ENCODE results near the gene XIAP.

Gene XIAP

DNA sequence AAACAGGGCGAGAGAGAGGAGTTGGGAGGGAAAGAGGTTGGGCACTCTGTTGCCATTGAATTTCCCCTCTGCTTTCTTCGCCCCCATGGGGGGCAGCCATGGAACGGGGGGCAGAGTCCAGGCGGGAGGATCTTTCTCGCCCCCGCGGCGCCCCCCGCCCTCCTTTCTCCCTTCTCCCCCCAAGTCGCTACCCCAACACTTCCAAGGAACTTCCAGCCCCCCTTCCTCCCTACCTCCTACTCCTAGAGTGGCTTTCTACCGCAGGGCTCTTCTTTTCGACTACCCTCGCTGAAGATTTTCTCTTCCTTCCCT, 101.1 kb downstream of the XIAP start:
- WGBS, result 0% methylated on average over 6 of the region's 13 CpGs

DNA sequence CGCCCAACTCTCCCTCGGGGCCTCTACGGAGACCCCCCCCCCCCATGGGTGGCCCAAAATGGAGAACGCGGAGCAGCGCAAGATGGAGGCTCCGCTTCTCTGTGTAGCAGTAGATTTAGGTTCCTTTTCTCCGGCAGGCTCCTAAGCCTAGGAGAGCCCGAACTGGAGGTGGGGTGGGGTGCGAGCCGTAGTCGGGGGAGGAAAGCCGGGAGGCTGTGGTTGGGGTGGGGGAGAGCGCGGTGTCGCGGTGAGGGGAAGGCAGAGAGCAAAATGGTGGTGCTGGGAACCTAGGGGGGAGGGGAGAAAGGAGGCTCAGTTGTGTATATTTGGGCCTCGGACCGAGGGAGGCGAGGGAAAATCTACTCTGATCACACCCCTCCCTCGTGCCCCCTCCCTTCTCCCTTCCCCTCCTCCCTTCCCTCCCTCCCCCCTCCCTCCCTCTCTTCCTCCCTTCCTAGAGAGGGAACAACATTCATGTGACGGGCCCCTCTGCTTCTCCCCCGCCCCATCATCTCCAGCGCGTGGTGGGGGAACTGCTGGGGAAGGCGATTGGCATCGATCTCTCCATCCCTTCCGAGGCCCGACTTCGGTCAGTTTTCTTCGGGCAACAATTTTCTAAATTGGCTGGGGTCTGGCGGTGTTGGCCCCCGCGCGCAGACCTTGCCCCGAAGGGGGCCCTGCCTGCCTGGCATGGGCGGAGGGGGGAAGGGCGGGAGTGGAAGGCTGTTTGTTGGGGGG, 101.6 kb downstream of the XIAP start, which contains the start of gene STAG2:
STAG2 (plus strand) TSS at position 439 of the 738 bp plus-strand sequence. CDS start 60,922 bp downstream, outside the sequence.
- H2BK120ac ChIP-seq (ENCODE audit: low read depth, low read length), result peak within 1 kb of the TSS; percentile 89
- no peaks in the 10 kb centered on the region for H3K9me3 ChIP-seq (ENCODE audit: control insufficient read depth, low read length)
- no peaks in the 10 kb centered on the region for H3K36me3 ChIP-seq (ENCODE audit: control insufficient read depth in 1 of 2, insufficient read depth in 2 of 2, low read depth in 1 of 2, low read length in 2 of 2)
- no peak within 1 kb of the TSS for H3K23ac ChIP-seq (ENCODE audit: low read length in 2 of 2)
- peak within 1 kb of the TSS; percentile 50 for H3K4me2 ChIP-seq (ENCODE audit: low read length, poor library complexity, severe bottlenecking)
- H3K18ac ChIP-seq (ENCODE audit: low read depth in 1 of 2, low read length in 2 of 2), result peak within 1 kb of the TSS; percentile 86 to 90
- H3K27ac ChIP-seq (ENCODE audit: low read length, poor library complexity, severe bottlenecking), result peak within 1 kb of the TSS; percentile 98
- H4K91ac ChIP-seq (ENCODE audit: low read length), result peak within 1 kb of the TSS; percentile 80
- H4K8ac ChIP-seq (ENCODE audit: low read length), result peak within 1 kb of the TSS; percentile 72
- peak within 1 kb of the TSS; percentile 94 for H2BK15ac ChIP-seq (ENCODE audit: low read depth, poor library complexity, severe bottlenecking)
- peak within 1 kb of the TSS in 1 of 2 experiments; percentile 39 for H2BK12ac ChIP-seq (ENCODE audit: low read length in 2 of 2)
- peak within 1 kb of the TSS; percentile 94 for H2BK5ac ChIP-seq (ENCODE audit: low read depth, low read length, poor library complexity, severe bottlenecking)
- no peak within 1 kb of the TSS for H2AFZ ChIP-seq (ENCODE audit: low read depth, low read length)
- H3K9ac ChIP-seq (ENCODE audit: low read length), result peak within 1 kb of the TSS; percentile 98
- DNase-seq, result peak; percentile 93
- peak within 1 kb of the TSS; percentile 68 to 80 for H3K4me3 ChIP-seq (ENCODE audit: insufficient read depth in 1 of 2, low read depth in 1 of 2, low read length in 2 of 2)
- no peak within 1 kb of the TSS for H3K14ac ChIP-seq (ENCODE audit: low read length in 2 of 2)
- 0% methylated on average over 6 of the region's 38 CpGs for WGBS
- peak within 1 kb of the TSS; percentile 45 for H2AK5ac ChIP-seq (ENCODE audit: low read length, severe bottlenecking)
- H3K4me1 ChIP-seq (ENCODE audit: control insufficient read depth, insufficient read depth, low read depth, low read length), result no peaks in the 10 kb centered on the region
- H3K27me3 ChIP-seq (ENCODE audit: control insufficient read depth in 1 of 2, insufficient read depth in 1 of 2, low read length in 2 of 2), result no peaks in the 10 kb centered on the region
- H3K4ac ChIP-seq (ENCODE audit: low read depth in 1 of 2, low read length in 2 of 2), result peak within 1 kb of the TSS; percentile 87 to 94
- no peaks in the 10 kb centered on the region for H3K79me1 ChIP-seq (replicated peaks; ENCODE audit: low read length, poor library complexity, severe bottlenecking)

More for the DNA sequence above, 101.1 kb downstream of the XIAP start:
- H2BK120ac ChIP-seq (ENCODE audit: low read depth, low read length), result peak overlapping the region; percentile 89
- no peak overlapping the region for H2AFZ ChIP-seq (ENCODE audit: low read depth, low read length)
- H3K9ac ChIP-seq (ENCODE audit: low read length), result peak overlapping the region; percentile 98
- no peaks in the 10 kb centered on the region for H3K4me1 ChIP-seq (ENCODE audit: control insufficient read depth, insufficient read depth, low read depth, low read length)
- H3K79me1 ChIP-seq (replicated peaks; ENCODE audit: low read length, poor library complexity, severe bottlenecking), result no peaks in the 10 kb centered on the region
- H4K8ac ChIP-seq (ENCODE audit: low read length), result peak overlapping the region; percentile 72
- peak overlapping the region; percentile 45 for H2AK5ac ChIP-seq (ENCODE audit: low read length, severe bottlenecking)
- H3K27me3 ChIP-seq (ENCODE audit: control insufficient read depth in 1 of 2, insufficient read depth in 1 of 2, low read length in 2 of 2), result no peaks in the 10 kb centered on the region
- H3K36me3 ChIP-seq (ENCODE audit: control insufficient read depth in 1 of 2, insufficient read depth in 2 of 2, low read depth in 1 of 2, low read length in 2 of 2), result no peaks in the 10 kb centered on the region
- peak overlapping the region; percentile 50 for H3K4me2 ChIP-seq (ENCODE audit: low read length, poor library complexity, severe bottlenecking)
- H3K9me3 ChIP-seq (ENCODE audit: control insufficient read depth, low read length), result no peaks in the 10 kb centered on the region
- peak overlapping the region; percentile 65 to 80 for H3K4me3 ChIP-seq (ENCODE audit: insufficient read depth in 1 of 2, low read depth in 1 of 2, low read length in 2 of 2)
- H3K27ac ChIP-seq (ENCODE audit: low read length, poor library complexity, severe bottlenecking), result peak overlapping the region; percentile 98
- H2BK12ac ChIP-seq (ENCODE audit: low read length in 2 of 2), result no peak overlapping the region
- no peak overlapping the region for H3K23ac ChIP-seq (ENCODE audit: low read length in 2 of 2)
- H3K14ac ChIP-seq (ENCODE audit: low read length in 2 of 2), result no peak overlapping the region
- peak overlapping the region; percentile 69 for H2BK15ac ChIP-seq (ENCODE audit: low read depth, poor library complexity, severe bottlenecking)
- H3K4ac ChIP-seq (ENCODE audit: low read depth in 1 of 2, low read length in 2 of 2), result peak overlapping the region; percentile 87 to 94
- peak overlapping the region; percentile 86 to 90 for H3K18ac ChIP-seq (ENCODE audit: low read depth in 1 of 2, low read length in 2 of 2)
- peak overlapping the region; percentile 80 for H4K91ac ChIP-seq (ENCODE audit: low read length)
- H2BK5ac ChIP-seq (ENCODE audit: low read depth, low read length, poor library complexity, severe bottlenecking), result peak overlapping the region; percentile 94
- DNase-seq, result no peak

DNA sequence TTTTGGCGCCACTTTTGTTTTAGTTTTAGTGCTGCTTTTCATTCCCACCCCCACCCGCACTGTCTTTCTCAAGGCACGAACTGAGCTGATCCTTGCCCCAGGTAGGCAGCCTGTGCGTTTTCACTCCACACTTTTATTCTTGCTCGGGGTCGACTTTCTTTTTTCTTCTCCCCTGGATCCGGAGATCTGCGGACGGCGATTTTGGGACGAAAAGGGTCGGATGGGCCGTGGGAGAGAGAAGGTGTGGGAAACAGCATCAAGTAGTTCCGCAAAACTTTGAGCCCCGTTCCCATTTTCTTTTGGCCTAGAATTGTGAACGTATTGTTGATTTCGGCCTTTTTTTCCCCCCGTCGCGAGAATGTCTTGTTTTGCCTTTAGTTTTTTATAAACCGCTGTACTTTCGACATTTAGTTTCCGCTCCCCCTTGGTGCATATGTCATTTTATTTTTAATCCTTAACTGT, 102.2 kb downstream of the XIAP start:
- H2BK120ac ChIP-seq (ENCODE audit: low read depth, low read length), result no peak overlapping the region
- H3K4me3 ChIP-seq (ENCODE audit: insufficient read depth in 1 of 2, low read depth in 1 of 2, low read length in 2 of 2), result peak overlapping the region; percentile 68 to 78
- no peak overlapping the region for H2BK15ac ChIP-seq (ENCODE audit: low read depth, poor library complexity, severe bottlenecking)
- WGBS, result 0% methylated on average over 8 of the region's 23 CpGs
- H3K4me1 ChIP-seq (ENCODE audit: control insufficient read depth, insufficient read depth, low read depth, low read length), result no peaks in the 10 kb centered on the region
- H4K91ac ChIP-seq (ENCODE audit: low read length), result peak overlapping the region; percentile 39
- peak overlapping the region in 1 of 2 experiments; percentile 75 for H3K4ac ChIP-seq (ENCODE audit: low read depth in 1 of 2, low read length in 2 of 2)
- H3K36me3 ChIP-seq (ENCODE audit: control insufficient read depth in 1 of 2, insufficient read depth in 2 of 2, low read depth in 1 of 2, low read length in 2 of 2), result no peaks in the 10 kb centered on the region
- H3K27ac ChIP-seq (ENCODE audit: low read length, poor library complexity, severe bottlenecking), result peak overlapping the region; percentile 94
- no peaks in the 10 kb centered on the region for H3K79me1 ChIP-seq (replicated peaks; ENCODE audit: low read length, poor library complexity, severe bottlenecking)
- no peak overlapping the region for H4K8ac ChIP-seq (ENCODE audit: low read length)
- peak overlapping the region; percentile 62 to 90 for H3K18ac ChIP-seq (ENCODE audit: low read depth in 1 of 2, low read length in 2 of 2)
- no peak overlapping the region for H2AK5ac ChIP-seq (ENCODE audit: low read length, severe bottlenecking)
- H2AFZ ChIP-seq (ENCODE audit: low read depth, low read length), result no peak overlapping the region
- H3K14ac ChIP-seq (ENCODE audit: low read length in 2 of 2), result no peak overlapping the region
- no peaks in the 10 kb centered on the region for H3K9me3 ChIP-seq (ENCODE audit: control insufficient read depth, low read length)
- peak overlapping the region in 1 of 2 experiments; percentile 39 for H2BK12ac ChIP-seq (ENCODE audit: low read length in 2 of 2)
- H2BK5ac ChIP-seq (ENCODE audit: low read depth, low read length, poor library complexity, severe bottlenecking), result peak overlapping the region; percentile 82
- peak overlapping the region; percentile 39 for H3K4me2 ChIP-seq (ENCODE audit: low read length, poor library complexity, severe bottlenecking)
- no peaks in the 10 kb centered on the region for H3K27me3 ChIP-seq (ENCODE audit: control insufficient read depth in 1 of 2, insufficient read depth in 1 of 2, low read length in 2 of 2)
- no peak overlapping the region for H3K23ac ChIP-seq (ENCODE audit: low read length in 2 of 2)
- peak overlapping the region; percentile 98 for H3K9ac ChIP-seq (ENCODE audit: low read length)
- no peak for DNase-seq

GRCh38 chrX:123962794-123963373, 103.0 kb downstream of the XIAP start:
- Histone ChIP-seq H3K4ac (ENCODE audit: low read depth in 1 of 2, low read length in 2 of 2) (peak overlapping the region in 1 of 2 experiments; percentile 69), H2BK5ac (ENCODE audit: low read depth, low read length, poor library complexity, severe bottlenecking) (no peak overlapping the region), H3K23ac (ENCODE audit: low read length in 2 of 2) (no peak overlapping the region), H2BK120ac (ENCODE audit: low read depth, low read length) (no peak overlapping the region), H3K14ac (ENCODE audit: low read length in 2 of 2) (no peak overlapping the region), H3K79me1 (replicated peaks; ENCODE audit: low read length, poor library complexity, severe bottlenecking) (no peaks in the 10 kb centered on the region), H3K9me3 (ENCODE audit: control insufficient read depth, low read length) (no peaks in the 10 kb centered on the region), H4K91ac (ENCODE audit: low read length) (no peak overlapping the region), H3K27me3 (ENCODE audit: control insufficient read depth in 1 of 2, insufficient read depth in 1 of 2, low read length in 2 of 2) (no peaks in the 10 kb centered on the region), H2AFZ (ENCODE audit: low read depth, low read length) (no peak overlapping the region), H2AK5ac (ENCODE audit: low read length, severe bottlenecking) (no peak overlapping the region), H3K4me3 (ENCODE audit: insufficient read depth in 1 of 2, low read depth in 1 of 2, low read length in 2 of 2) (peak overlapping the region; percentile 40 to 78), H3K36me3 (ENCODE audit: control insufficient read depth in 1 of 2, insufficient read depth in 2 of 2, low read depth in 1 of 2, low read length in 2 of 2) (no peaks in the 10 kb centered on the region), H2BK15ac (ENCODE audit: low read depth, poor library complexity, severe bottlenecking) (no peak overlapping the region), H3K9ac (ENCODE audit: low read length) (peak overlapping the region; percentile 98), H3K4me1 (ENCODE audit: control insufficient read depth, insufficient read depth, low read depth, low read length) (no peaks in the 10 kb centered on the region), H2BK12ac (ENCODE audit: low read length in 2 of 2) (no peak overlapping the region), H3K27ac (ENCODE audit: low read length, poor library complexity, severe bottlenecking) (peak overlapping the region; percentile 94), H4K8ac (ENCODE audit: low read length) (no peak overlapping the region), H3K4me2 (ENCODE audit: low read length, poor library complexity, severe bottlenecking) (peak overlapping the region; percentile 49), H3K18ac (ENCODE audit: low read depth in 1 of 2, low read length in 2 of 2) (peak overlapping the region in 1 of 2 experiments; percentile 80)
- 0% methylated on average over 15 of the region's 22 CpGs for WGBS
- peak; percentile 97 for DNase-seq

Measured in mesenchymal stem cell (in vitro differentiated cells and primary cell).